Retinal pigment epithelial cell (primary cell): ENCODE measurements around the gene MICU1.

Experiments used
- DNase-seq: peaks from one replicate; pipeline ENCODE4 v3.0.0-alpha.2; 2010; ENCODE audit warnings: low read depth
- H3K4me3 ChIP-seq: 2 replicates; pipeline ENCODE4 v1.5.1; 2011; ENCODE audit warnings: mild to moderate bottlenecking, low read length, control low read depth, moderate library complexity
- CTCF ChIP-seq: conservative IDR thresholded peaks from 2 replicates; pipeline ENCODE4 v1.5.1; 2011; ENCODE audit warnings: low read depth, low read length, control low read depth, inconsistent platforms

MICU1 gene

GRCh38 chr10:72365106-72365895 is 260.6 kb downstream of the MICU1 start:
- no peak overlapping the region for H3K4me3 ChIP-seq
- DNase-seq: no peak
- no peak for TF ChIP-seq CTCF

- peak; percentile 81 for DNase-seq
- no peak overlapping the region for H3K4me3 ChIP-seq
- TF ChIP-seq CTCF: peak; percentile 98
Observed at GRCh38 chr10:72364239-72364777, 261.6 kb downstream of the MICU1 start.

GRCh38 chr10:72356987-72357386 is 268.9 kb downstream of the MICU1 start:
- no peak for DNase-seq
- no peak overlapping the region for H3K4me3 ChIP-seq
- TF ChIP-seq CTCF: no peak

- no peak for DNase-seq
- no peak for TF ChIP-seq CTCF
- no peak overlapping the region for H3K4me3 ChIP-seq
Observed at GRCh38 chr10:72356115-72356514, 269.8 kb downstream of the MICU1 start.

- TF ChIP-seq CTCF: no peak
- DNase-seq: no peak
- H3K4me3 ChIP-seq: peak overlapping the region; percentile 98
Observed at GRCh38 chr10:72355214-72355555, 270.7 kb downstream of the MICU1 start.

GRCh38 chr10:72354356-72355213 is 271.3 kb downstream of the MICU1 start, which contains the start of gene DNAJB12:
DNAJB12 (minus strand) TSS chr10:72354919; CDS start chr10:72354897, 22 bp downstream.
- no peak for TF ChIP-seq CTCF
- peak; percentile 92 for DNase-seq
- peak within 1 kb of the TSS; percentile 98 for H3K4me3 ChIP-seq
